GM21528 (cell line): ENCODE measurements around the gene STPG2.
"Not testable (repeated sequence)": the region's sequence is repeated elsewhere in the genome, so short reads cannot be mapped to it uniquely, and the experiment has no call there.

Experiments used
- ATAC-seq: cut with Tn5 transposase; IDR thresholded peaks from one replicate; pipeline ENCODE4 v1.9.1; 2021; ENCODE audit warnings: mild to moderate bottlenecking, moderate library complexity; ENCODE audit not compliant: unreplicated experiment, low FRiP score

STPG2 gene

GRCh38 chr4:97953171-97953941 lies 189.9 kb downstream of the STPG2 start:
- ATAC-seq, result no peak

- no peak for ATAC-seq
Observed at GRCh38 chr4:97952763-97953162, 190.5 kb downstream of the STPG2 start.

DNA sequence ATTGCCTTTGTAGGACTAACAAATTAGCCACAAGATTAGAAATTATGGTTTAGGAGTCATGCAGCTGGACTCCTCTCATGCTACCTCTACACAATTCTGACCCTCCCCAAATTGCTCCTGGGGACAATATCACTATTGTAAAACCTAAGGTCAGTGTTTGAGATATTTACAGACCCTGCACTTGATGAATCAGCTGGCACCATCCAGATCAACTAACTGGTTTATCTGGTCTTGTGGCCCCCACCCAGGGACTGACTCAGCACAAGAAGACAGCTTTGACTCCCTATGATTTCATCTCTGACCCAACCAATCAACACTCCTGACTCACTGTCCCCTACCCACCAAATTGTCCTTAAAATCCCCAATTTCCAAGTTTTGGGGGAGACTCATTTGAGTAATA lies 192.4 kb downstream of the STPG2 start:
- ATAC-seq, result no peak

DNA sequence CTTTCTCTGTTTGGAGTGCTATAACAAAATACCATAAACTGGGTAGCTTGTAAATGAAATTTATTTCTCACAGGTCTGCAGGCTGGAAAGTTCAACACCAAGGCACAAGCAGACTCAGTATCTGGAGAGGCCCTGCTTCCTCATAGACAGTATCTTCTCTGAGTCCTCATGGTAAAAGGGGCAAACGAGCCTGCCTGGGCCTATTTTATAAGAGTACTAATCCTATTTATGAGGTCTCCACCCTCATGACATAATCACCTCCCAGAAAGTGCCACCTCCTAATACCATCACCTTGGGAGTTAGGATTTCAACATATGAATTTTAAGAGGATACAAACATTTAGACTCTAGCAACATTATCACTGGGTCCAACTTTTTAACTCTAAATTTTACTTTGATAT lies 200.3 kb downstream of the STPG2 start:
- no peak for ATAC-seq

- no peak for ATAC-seq
Observed at GRCh38 chr4:97942137-97942536, 201.1 kb downstream of the STPG2 start.

GRCh38 chr4:97938141-97938540 lies 205.1 kb downstream of the STPG2 start:
- no peak for ATAC-seq

DNA sequence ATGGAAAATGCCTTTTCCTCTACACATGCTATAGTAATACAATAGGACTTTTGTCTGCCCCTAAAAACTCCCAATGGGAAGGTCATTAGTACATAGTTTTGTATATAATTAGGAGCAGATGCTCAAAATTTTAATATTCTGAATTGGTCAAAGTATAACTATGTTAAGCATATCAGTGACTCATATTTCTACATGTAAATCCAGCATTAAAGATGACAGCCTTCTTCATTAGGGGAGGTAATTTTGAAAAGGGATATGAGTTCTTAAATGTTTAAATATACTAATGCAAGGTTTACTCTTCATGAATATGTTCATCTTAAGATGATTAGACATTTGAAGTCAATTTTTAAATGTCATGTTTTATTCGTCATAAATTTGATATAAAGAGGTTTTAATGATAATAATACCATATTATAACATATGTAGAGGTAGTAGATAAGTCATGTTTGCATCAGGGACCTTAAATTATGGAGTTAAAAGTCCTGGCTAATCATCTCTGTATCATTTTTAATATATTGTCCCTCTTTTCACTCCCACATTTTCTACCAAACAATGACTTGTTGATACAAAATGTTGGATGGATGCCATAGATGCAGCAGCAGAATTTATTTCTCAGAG lies 218.8 kb downstream of the STPG2 start:
- no peak for ATAC-seq

GRCh38 chr4:97923096-97923495 lies 220.2 kb downstream of the STPG2 start:
- no peak for ATAC-seq

DNA sequence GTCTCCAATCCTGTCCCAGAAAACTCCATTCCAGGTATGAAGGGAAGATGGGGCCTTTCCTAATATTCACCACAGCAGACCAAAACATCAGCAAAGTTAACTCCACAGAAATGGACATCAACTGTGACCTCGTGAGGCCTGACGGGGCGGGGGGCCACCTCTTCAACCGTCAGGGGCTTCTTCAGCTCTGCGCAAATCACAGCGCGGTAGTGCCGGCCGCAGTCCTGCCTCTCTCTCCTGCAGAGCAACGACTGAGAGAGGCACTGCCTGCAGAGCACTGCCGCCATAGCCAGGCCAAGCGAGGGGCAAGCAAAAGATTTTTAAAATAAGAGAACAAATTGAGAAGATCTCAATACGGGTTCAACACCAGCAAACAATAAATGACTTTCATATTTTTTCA lies 226.2 kb downstream of the STPG2 start:
- no peak for ATAC-seq

- ATAC-seq, result no peak
Observed at GRCh38 chr4:97912156-97912555, 231.1 kb downstream of the STPG2 start.

DNA sequence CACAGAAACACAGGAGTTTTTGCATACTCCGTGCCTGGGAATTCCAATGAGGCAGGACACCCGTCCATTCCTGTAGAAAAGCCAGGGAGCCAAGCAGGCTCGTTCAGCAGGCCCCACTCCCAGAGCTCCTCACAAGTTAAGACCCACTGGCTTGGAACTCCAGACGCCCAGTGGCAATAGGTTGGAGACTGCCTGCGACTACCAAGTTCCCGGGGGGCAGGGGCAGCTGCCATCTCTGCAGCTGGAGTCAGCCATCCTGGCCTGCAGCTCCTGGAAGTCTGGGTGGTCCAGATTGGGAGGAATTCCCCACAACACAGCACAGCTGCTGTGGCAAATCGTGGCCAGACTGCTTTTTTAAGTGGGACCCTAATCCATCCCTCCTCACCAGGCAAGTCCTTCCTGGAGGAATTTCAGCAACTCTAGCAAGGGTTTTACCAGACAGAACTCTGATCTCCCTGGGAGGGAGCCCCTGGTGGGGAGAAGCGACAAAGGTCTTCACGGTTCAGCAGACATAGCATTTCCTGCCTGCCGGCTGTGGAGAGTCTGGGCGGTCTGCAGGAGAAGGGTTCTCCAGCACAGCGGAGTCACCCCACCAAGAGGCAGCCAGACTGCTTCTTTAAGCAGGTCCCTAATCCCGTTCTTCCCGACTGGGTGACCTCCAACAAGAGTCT lies 231.9 kb downstream of the STPG2 start:
- ATAC-seq, result no peak

DNA sequence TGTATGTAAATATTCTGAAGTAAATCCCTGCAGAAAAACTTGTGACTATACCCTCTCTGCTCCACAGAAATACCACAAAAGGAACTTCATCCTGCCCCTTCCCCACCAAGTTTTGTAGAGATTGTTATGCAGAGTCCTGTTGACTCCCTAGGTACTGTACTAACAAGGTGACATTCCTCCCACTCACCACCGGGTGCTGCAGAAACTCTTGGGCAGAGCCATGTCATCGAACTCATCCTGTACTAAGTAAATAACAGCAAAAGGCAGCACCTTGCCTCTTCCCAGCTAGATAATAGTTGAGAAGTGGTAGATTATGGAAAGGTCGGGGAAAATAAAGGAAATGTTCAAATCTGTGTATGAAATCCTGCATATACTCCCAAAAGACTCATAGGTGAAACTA lies 233.3 kb downstream of the STPG2 start:
- no peak for ATAC-seq

DNA sequence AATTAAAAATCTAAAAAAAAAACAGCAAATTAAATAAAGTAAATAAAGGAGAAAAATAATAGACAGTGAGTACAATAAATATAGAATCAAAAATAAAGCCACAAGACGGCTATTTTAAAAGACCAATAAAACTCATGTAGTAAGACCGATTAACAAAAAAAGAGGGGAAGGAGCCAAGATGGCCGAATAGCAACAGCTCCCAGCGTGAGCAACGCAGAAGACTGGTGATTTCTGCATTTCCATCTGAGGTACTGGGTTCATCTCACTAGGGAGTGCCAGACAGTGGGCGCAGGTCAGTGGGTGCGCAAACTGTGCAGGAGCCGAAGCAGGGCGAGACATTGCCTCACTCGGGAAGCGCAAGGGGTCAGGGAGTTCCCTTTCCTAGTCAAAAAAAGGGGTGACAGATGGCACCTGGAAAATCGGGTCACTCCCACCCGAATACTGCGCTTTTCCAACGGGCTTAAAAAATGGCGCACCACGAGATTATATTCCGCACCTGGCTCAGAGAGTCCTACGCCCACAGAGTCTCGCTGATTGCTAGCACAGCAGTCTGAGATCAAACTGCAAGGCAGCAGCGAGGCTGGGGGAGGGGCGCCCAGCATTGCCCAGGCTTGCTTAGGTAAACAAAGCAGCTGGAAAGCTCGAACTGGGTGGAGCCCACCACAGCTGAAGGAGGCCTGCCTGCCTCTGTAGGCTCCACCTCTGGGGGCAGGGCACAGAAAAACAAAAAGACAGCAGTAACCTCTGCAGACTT lies 239.7 kb downstream of the STPG2 start:
- not testable (repeated sequence) for ATAC-seq

GRCh38 chr4:97900229-97900628 lies 243.0 kb downstream of the STPG2 start:
- no peak for ATAC-seq

GRCh38 chr4:97892592-97893266 lies 250.5 kb downstream of the STPG2 start:
- ATAC-seq, result no peak

GRCh38 chr4:97879942-97880341 lies 263.3 kb downstream of the STPG2 start:
- no peak for ATAC-seq

GRCh38 chr4:97868097-97868496 lies 275.2 kb downstream of the STPG2 start:
- ATAC-seq, result no peak

DNA sequence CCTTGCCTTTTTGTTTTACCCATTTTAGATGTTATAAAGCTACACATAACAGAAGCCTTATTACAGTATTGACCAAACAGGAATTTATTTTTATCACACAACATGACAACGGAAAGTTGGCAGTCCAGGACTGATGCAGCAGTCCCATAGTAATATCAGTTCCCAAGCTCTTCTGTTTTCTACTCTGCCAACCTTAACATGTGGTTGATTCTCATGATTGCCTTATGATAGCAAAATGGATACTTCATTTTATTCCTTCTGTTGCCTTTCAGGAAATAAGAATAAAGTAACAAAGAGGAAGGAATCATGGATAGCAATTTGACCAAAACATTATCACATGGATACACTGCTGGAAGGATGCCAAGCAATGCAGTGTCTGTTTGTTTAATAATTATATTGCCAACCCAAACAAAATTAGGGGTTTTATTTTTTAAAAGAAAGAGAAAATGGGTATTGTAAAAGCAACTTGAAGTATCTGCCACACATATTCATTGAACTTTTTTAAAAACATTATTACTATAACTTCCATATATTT lies 275.7 kb downstream of the STPG2 start:
- no peak for ATAC-seq

- ATAC-seq, result no peak
Observed at GRCh38 chr4:97866821-97867556, 276.3 kb downstream of the STPG2 start.

GRCh38 chr4:97851115-97851514 lies 292.2 kb downstream of the STPG2 start:
- no peak for ATAC-seq
